ENCODE results near the gene TTC33. TPM values are rescaled to one million over a fixed set of nuclear protein-coding genes. Genes with fewer than 3 reads are reported as not detected.
"Not testable (repeated sequence)": the region's sequence is repeated elsewhere in the genome, so short reads cannot be mapped to it uniquely, and the experiment has no call there.

TTC33 gene
- total and polyA plus RNA-seq, 5 experiments from 2014 or later = 8.4 to 18.9 (median 14.8) TPM

GRCh38 chr5:40655138-40655537 is 100.6 kb downstream of the TTC33 start:
- H3K27ac Mint-ChIP-seq = peak overlapping the region; percentile 87 to 96 (median 92)
- peak; percentile 13 to 16 for ATAC-seq

GRCh38 chr5:40654377-40654991 is 101.3 kb downstream of the TTC33 start:
- DNase-seq (no peak), ATAC-seq (no peak)
- Mint-ChIP-seq H3K27ac (peak overlapping the region; percentile 88 to 96 (median 94)), H3K27me3 (no peaks in the 10 kb centered on the region), H3K36me3 (no peaks in the 10 kb centered on the region), H3K4me1 (peaks cover 50 to 74% (median 66%) of the 10 kb centered on the region in 4 donors), H3K4me3 (peak overlapping the region; percentile 62 to 86 (median 75)), H3K9me3 (peaks cover 0 to 3% (median 0%) of the 10 kb centered on the region in 9 donors)
- POLR2A ChIA-PET = interaction anchor here (0.7 to 9.8 kb wide), 4 partner anchors 25 to 249 kb away, joined by 3 to 140 read pairs (median 4); partner anchors contain the start of gene PTGER4

More at GRCh38 chr5:40655138-40655537, 100.6 kb downstream of the TTC33 start:
- Mint-ChIP-seq H3K4me3 (peak overlapping the region; percentile 0 to 86 (median 72)), H3K27me3 (no peaks in the 10 kb centered on the region), H3K4me1 (peaks cover 45 to 67% (median 59%) of the 10 kb centered on the region in 4 donors), H3K36me3 (no peaks in the 10 kb centered on the region), H3K9me3 (peaks cover 0 to 3% (median 0%) of the 10 kb centered on the region in 9 donors)
- peak in 1 of 10 donors; percentile 36 for DNase-seq
- POLR2A ChIA-PET = interaction anchor here (0.7 to 9.8 kb wide), 3 partner anchors 25 to 248 kb away, joined by 3 to 140 read pairs (median 5); partner anchors contain the start of gene PTGER4

GRCh38 chr5:40653221-40654022 is 102.3 kb downstream of the TTC33 start:
- Mint-ChIP-seq H3K4me1 (peaks cover 50 to 76% (median 70%) of the 10 kb centered on the region in 4 donors), H3K4me3 (peak overlapping the region; percentile 62 to 86 (median 75)), H3K36me3 (no peaks in the 10 kb centered on the region), H3K9me3 (peaks cover 0 to 3% (median 0%) of the 10 kb centered on the region in 9 donors), H3K27me3 (no peaks in the 10 kb centered on the region), H3K27ac (peak overlapping the region; percentile 88 to 96 (median 94))
- peak; percentile 74 to 81 for ATAC-seq
- DNase-seq = peak in 6 of 10 donors; percentile 33 to 71 (median 58)
- POLR2A ChIA-PET = interaction anchor here (0.6 to 9.8 kb wide), 9 partner anchors 11 to 248 kb away, joined by 3 to 140 read pairs (median 4); partner anchors contain the start of gene PTGER4

- Mint-ChIP-seq H3K9me3 (peaks cover 0 to 3% (median 0%) of the 10 kb centered on the region in 9 donors), H3K27me3 (no peaks in the 10 kb centered on the region), H3K27ac (peak overlapping the region; percentile 88 to 96 (median 94)), H3K36me3 (no peaks in the 10 kb centered on the region), H3K4me3 (peak overlapping the region; percentile 7 to 83 (median 74)), H3K4me1 (peaks cover 49 to 81% (median 69%) of the 10 kb centered on the region in 4 donors)
- DNase-seq = peak in 3 of 10 donors; percentile 25 to 65 (median 38)
- POLR2A ChIA-PET = interaction anchor here (0.7 to 9.8 kb wide), 9 partner anchors 11 to 247 kb away, joined by 3 to 140 read pairs (median 4); partner anchors contain the start of gene PTGER4
- ATAC-seq = peak; percentile 35 to 40
Observed at GRCh38 chr5:40652441-40653220, 103.1 kb downstream of the TTC33 start.

- Mint-ChIP-seq H3K4me3 (no peak overlapping the region), H3K36me3 (no peaks in the 10 kb centered on the region), H3K27ac (peak overlapping the region in 8 of 10 donors; percentile 14 to 96 (median 62)), H3K9me3 (no peaks in the 10 kb centered on the region), H3K4me1 (peaks cover 46 to 78% (median 68%) of the 10 kb centered on the region in 4 donors), H3K27me3 (no peaks in the 10 kb centered on the region)
- POLR2A ChIA-PET = interaction anchor here (0.6 to 9.8 kb wide), 3 partner anchors 18 to 29 kb away, joined by 3 to 140 read pairs (median 5); partner anchors contain the start of gene PTGER4
- no peak for ATAC-seq
- no peak for DNase-seq
Observed at GRCh38 chr5:40651201-40651600, 104.6 kb downstream of the TTC33 start.

GRCh38 chr5:40649463-40650030 is 106.2 kb downstream of the TTC33 start:
- peaks cover 37 to 63% (median 55%) of the 10 kb centered on the region in 4 donors for H3K4me1 Mint-ChIP-seq
- no peaks in the 10 kb centered on the region for H3K27me3 Mint-ChIP-seq
- ATAC-seq (peak; percentile 47), DNase-seq (peak in 5 of 10 donors; percentile 18 to 61 (median 48))
- H3K9me3 Mint-ChIP-seq = peaks cover 0 to 4% (median 0%) of the 10 kb centered on the region in 9 donors
- H3K36me3 Mint-ChIP-seq = no peaks in the 10 kb centered on the region
- peak overlapping the region; percentile 47 to 96 (median 91) for H3K27ac Mint-ChIP-seq
- POLR2A ChIA-PET = interaction anchor here (9.8 kb wide), 1 partner anchor 30 kb away, joined by 140 read pairs; the partner anchor contains the start of gene PTGER4
- peak overlapping the region in 8 of 10 donors; percentile 1 to 41 (median 36) for H3K4me3 Mint-ChIP-seq

DNA sequence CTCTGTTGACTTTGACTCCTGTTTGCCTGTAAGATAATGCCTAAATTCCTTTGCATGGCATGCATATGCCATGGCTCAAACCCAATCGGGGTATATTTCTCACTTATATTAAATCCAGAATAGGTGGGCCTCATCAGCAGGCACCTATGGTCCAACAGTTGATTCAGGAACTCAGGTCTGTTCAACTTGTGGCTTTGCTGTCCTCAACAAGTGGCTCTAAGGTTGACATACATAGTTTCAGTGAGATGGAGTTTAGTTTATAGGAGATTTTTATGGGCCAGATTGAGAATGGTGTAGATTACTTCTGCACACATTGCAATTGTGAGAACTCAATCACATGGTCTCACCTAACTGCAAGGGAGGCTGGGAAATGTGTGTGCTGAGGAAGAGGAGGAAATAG is 107.6 kb downstream of the TTC33 start:
- Mint-ChIP-seq H3K27ac (peak overlapping the region in 8 of 10 donors; percentile 4 to 51 (median 40)), H3K27me3 (no peaks in the 10 kb centered on the region), H3K4me1 (peaks cover 26 to 49% (median 42%) of the 10 kb centered on the region in 4 donors), H3K9me3 (peaks cover 0 to 4% (median 0%) of the 10 kb centered on the region in 9 donors), H3K4me3 (no peak overlapping the region), H3K36me3 (no peaks in the 10 kb centered on the region)
- DNase-seq (no peak), ATAC-seq (no peak)
- POLR2A ChIA-PET = interaction anchor here (1.6 to 9.8 kb wide), 2 partner anchors 14 to 32 kb away, joined by 7 to 140 read pairs; partner anchors contain the start of gene PTGER4

DNA sequence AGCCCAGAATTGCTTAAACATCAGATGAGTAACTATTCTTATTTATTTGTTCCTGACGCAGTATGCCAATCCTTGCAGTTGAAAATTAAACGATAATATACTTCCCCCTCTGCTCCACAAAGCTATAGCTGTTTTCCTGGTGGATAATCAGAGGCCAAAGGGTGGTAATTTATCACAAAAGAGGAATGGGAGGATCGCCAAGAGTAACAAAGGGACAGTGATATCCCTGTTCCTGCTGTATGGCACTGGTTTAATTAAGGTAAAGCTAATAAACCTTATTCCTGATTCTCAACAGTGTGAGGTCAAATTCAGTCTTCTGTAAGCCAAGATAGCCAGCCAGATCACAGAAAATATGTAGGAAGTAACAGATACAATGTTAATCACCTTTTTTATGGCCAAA is 109.5 kb downstream of the TTC33 start:
- ATAC-seq = no peak
- peaks cover 16 to 35% (median 29%) of the 10 kb centered on the region in 4 donors for H3K4me1 Mint-ChIP-seq
- POLR2A ChIA-PET = interaction anchor here (0.8 kb wide), 1 partner anchor 236 kb away, joined by 3 read pairs; no protein-coding TSS in a partner anchor

DNA sequence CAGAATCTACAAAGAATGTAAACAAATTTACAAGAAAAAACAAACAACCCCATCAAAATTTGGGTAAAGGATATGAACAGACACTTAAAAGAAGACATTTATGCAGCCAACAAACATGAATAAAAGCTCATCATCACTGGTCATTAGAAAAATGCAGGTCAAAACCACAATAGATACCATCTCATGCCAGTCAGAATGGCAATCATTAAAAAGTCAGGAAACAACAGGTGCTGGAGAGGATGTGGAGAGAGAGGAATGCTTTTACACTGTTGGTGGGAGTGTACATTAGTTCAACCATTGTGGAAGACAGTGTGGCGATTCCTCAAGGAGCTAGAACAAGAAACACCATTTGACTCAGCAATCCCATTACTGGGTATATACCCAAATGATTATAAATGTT is 116.2 kb downstream of the TTC33 start:
- ATAC-seq, H3K4me3 Mint-ChIP-seq, POLR2A ChIA-PET, DNase-seq, H3K27me3 Mint-ChIP-seq: not testable (repeated sequence)
- H3K4me1 Mint-ChIP-seq = peaks cover 9 to 15% (median 12%) of the 10 kb centered on the region in 4 donors
- H3K27ac Mint-ChIP-seq = peak overlapping the region in 1 of 10 donors; percentile 21
- H3K9me3 Mint-ChIP-seq = peaks cover 10 to 45% (median 21%) of the 10 kb centered on the region in 9 donors
- H3K36me3 Mint-ChIP-seq = peaks cover 0 to 30% (median 15%) of the 10 kb centered on the region in 3 donors

More for the DNA sequence above, 109.5 kb downstream of the TTC33 start:
- peaks cover 0 to 4% (median 0%) of the 10 kb centered on the region in 9 donors for H3K9me3 Mint-ChIP-seq
- no peak overlapping the region for H3K4me3 Mint-ChIP-seq
- no peak for DNase-seq
- H3K36me3 Mint-ChIP-seq = no peaks in the 10 kb centered on the region
- no peaks in the 10 kb centered on the region for H3K27me3 Mint-ChIP-seq
- H3K27ac Mint-ChIP-seq = no peak overlapping the region

DNA sequence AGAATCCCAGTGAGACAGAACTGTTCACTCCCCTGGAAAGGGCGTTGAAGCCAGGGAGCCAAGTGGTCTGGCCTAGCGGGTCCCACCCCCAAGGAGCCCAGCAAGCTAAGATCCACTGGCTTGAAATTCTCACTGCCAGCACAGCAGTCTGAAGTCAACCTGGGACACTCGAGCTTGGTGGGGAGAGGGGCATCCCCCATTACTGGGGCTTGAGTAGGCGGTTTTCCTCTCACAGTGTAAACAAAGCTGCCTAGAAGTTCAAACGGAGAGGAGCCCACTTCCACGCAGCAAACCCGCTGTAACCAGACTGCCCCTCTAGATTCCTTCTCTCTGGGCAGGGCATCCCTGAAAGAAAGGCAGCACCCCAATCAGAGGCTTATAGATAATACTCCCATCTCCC is 121.2 kb downstream of the TTC33 start:
- POLR2A ChIA-PET = interaction anchor here (1.3 to 1.8 kb wide), 4 partner anchors 14 to 46 kb away, joined by 3 to 7 read pairs (median 6); partner anchors contain the start of gene PTGER4
- peak; percentile 97 to 98 for ATAC-seq
- peaks cover 5 to 45% (median 21%) of the 10 kb centered on the region in 9 donors for H3K9me3 Mint-ChIP-seq
- DNase-seq = peak in 5 of 10 donors; percentile 49 to 64 (median 63)
- peak overlapping the region in 4 of 10 donors; percentile 34 to 79 (median 62) for H3K27ac Mint-ChIP-seq
- peaks cover 11 to 27% (median 20%) of the 10 kb centered on the region in 4 donors for H3K4me1 Mint-ChIP-seq
- H3K36me3 Mint-ChIP-seq = peaks cover 0 to 30% (median 15%) of the 10 kb centered on the region in 3 donors
- H3K27me3 Mint-ChIP-seq = no peaks in the 10 kb centered on the region
- H3K4me3 Mint-ChIP-seq = peak overlapping the region in 6 of 10 donors; percentile 16 to 58 (median 38)

DNA sequence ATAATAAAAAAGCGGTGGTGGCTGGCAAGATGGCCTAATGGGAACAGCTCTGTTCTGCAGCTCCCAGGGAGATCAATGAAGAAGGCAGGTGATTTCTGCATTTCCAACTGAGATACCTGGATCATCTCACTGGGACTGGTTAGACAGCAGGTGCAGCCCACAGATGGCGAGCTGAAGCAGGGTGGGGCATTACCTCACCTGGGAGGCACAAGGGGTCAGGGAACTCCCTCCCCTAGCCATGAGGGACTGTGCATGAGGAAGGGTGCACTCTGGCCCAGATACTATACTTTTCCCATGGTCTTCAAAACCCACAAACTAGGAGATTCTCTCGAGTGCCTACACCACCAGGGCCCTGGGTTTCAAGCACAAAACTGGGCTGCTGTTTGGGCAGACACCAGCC is 121.6 kb downstream of the TTC33 start:
- POLR2A ChIA-PET = interaction anchor here (1.3 to 1.8 kb wide), 4 partner anchors 14 to 46 kb away, joined by 3 to 7 read pairs (median 6); partner anchors contain the start of gene PTGER4
- Mint-ChIP-seq H3K4me1 (peaks cover 11 to 27% (median 20%) of the 10 kb centered on the region in 4 donors), H3K27ac (peak overlapping the region in 5 of 10 donors; percentile 25 to 69 (median 55)), H3K36me3 (peaks cover 0 to 30% (median 15%) of the 10 kb centered on the region in 3 donors), H3K4me3 (peak overlapping the region in 3 of 10 donors; percentile 16 to 42 (median 19)), H3K9me3 (peaks cover 5 to 43% (median 21%) of the 10 kb centered on the region in 9 donors), H3K27me3 (no peaks in the 10 kb centered on the region)
- no peak for DNase-seq
- ATAC-seq = peak; percentile 42 to 44
